ENCODE measurements around the gene CGNL1. TPM values are rescaled to one million over a fixed set of nuclear protein-coding genes. Genes with fewer than 3 reads are reported as not detected.
A peak's percentile ranks its signal among the peaks of the same experiment; 100 is the strongest.

The CGNL1 gene
- total RNA-seq, 1 donor from 2014 or later: 2.8 TPM

DNA sequence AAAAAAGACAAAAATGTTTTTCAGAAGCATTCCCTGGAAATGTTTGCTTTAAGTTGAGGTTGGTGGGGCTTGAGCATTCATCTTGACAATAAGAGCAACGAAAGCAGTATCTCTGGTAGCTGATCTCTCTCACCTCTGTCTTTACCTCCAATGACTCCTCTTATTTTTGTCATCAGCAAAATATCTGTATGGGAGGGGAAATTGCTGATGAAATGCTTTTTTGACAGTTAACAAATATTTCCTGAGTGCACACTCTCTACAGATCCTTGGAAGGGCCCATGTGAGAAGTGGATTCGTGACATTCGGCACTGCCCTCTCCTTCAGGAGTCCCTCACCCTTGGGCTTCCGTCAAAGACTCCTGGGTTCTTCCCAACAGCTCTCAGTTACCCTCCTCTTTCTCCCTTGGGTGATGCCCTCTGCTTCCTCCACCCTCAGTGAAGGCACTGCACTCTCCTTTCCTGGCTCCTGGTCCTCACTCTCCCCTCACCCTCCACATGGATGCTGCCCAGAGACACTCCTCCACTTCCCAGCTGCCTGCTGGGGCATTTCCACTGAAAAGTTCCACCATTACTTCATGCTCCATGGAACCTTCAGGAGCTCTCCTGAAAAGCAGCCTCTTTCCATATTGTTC lies 2.9 kb upstream of the CGNL1 start:
- Histone ChIP-seq H3K36me3 (ENCODE audit: control insufficient read depth, insufficient read depth, low read length) (no peaks in the 10 kb centered on the region), H3K4me3 (ENCODE audit: low read depth, low read length) (no peak overlapping the region), H3K27me3 (ENCODE audit: control insufficient read depth, insufficient read depth, low read length) (no peaks in the 10 kb centered on the region)
- no peak for TF ChIP-seq CTCF (IDR thresholded peaks at IDR 0.05; ENCODE audit: insufficient read depth, low read length, poor library complexity, severe bottlenecking)
- DNase-seq (ENCODE audit: low read depth): no peak

- no peaks in the 10 kb centered on the region for H3K27me3 ChIP-seq (ENCODE audit: control insufficient read depth, insufficient read depth, low read length)
- H3K4me3 ChIP-seq (ENCODE audit: low read depth, low read length): no peak overlapping the region
- H3K36me3 ChIP-seq (ENCODE audit: control insufficient read depth, insufficient read depth, low read length): no peaks in the 10 kb centered on the region
- DNase-seq (ENCODE audit: low read depth): no peak
- no peak for TF ChIP-seq CTCF (IDR thresholded peaks at IDR 0.05; ENCODE audit: insufficient read depth, low read length, poor library complexity, severe bottlenecking)
Observed at GRCh38 chr15:57373882-57374276, 2.4 kb upstream of the CGNL1 start.

- H3K36me3 ChIP-seq (ENCODE audit: control insufficient read depth, insufficient read depth, low read length): no peaks in the 10 kb centered on the region
- no peaks in the 10 kb centered on the region for H3K27me3 ChIP-seq (ENCODE audit: control insufficient read depth, insufficient read depth, low read length)
- DNase-seq (ENCODE audit: low read depth): no peak
- H3K4me3 ChIP-seq (ENCODE audit: low read depth, low read length): peak overlapping the region; percentile 74
- TF ChIP-seq CTCF (IDR thresholded peaks at IDR 0.05; ENCODE audit: insufficient read depth, low read length, poor library complexity, severe bottlenecking): no peak
Observed at GRCh38 chr15:57376696-57377477, 582 bp downstream of the CGNL1 start.

- no peaks in the 10 kb centered on the region for H3K27me3 ChIP-seq (ENCODE audit: control insufficient read depth, insufficient read depth, low read length)
- peak; percentile 22 for TF ChIP-seq CTCF (IDR thresholded peaks at IDR 0.05; ENCODE audit: insufficient read depth, low read length, poor library complexity, severe bottlenecking)
- H3K4me3 ChIP-seq (ENCODE audit: low read depth, low read length): peak overlapping the region; percentile 74
- no peaks in the 10 kb centered on the region for H3K36me3 ChIP-seq (ENCODE audit: control insufficient read depth, insufficient read depth, low read length)
- no peak for DNase-seq (ENCODE audit: low read depth)
Observed at GRCh38 chr15:57377478-57377847, 1.2 kb downstream of the CGNL1 start.

GRCh38 chr15:57379487-57379886 lies 3.2 kb downstream of the CGNL1 start:
- Histone ChIP-seq H3K27me3 (ENCODE audit: control insufficient read depth, insufficient read depth, low read length) (no peaks in the 10 kb centered on the region), H3K36me3 (ENCODE audit: control insufficient read depth, insufficient read depth, low read length) (no peaks in the 10 kb centered on the region), H3K4me3 (ENCODE audit: low read depth, low read length) (no peak overlapping the region)
- no peak for TF ChIP-seq CTCF (IDR thresholded peaks at IDR 0.05; ENCODE audit: insufficient read depth, low read length, poor library complexity, severe bottlenecking)
- no peak for DNase-seq (ENCODE audit: low read depth)

Data from kidney epithelial cell (primary cell).